K562 (cell line): ENCODE results near the gene SUOX. TPM values are rescaled to one million over a fixed set of nuclear protein-coding genes. Genes with fewer than 3 reads are reported as not detected.

Experiments
- ATAC-seq: fragments of 200-7000 bp; cut with Tn5 transposase; 3 replicates; pipeline ENCODE4 v1.9.1; 2020; ENCODE audit warnings: moderate library complexity
- Bru-seq: library from RNA; stranded (reverse); fragments of 400-500 nt; gene quantifications from one replicate; lab custom pipeline; 2021; lab: Mats Ljungman, UMichigan
- BruChase-seq, 2 experiments: library from RNA; stranded (reverse); fragments of 400-500 nt; gene quantifications; one replicate each; lab custom pipeline; 2021; lab: Mats Ljungman, UMichigan
- BruUV-seq: library from RNA; stranded (reverse); fragments of 400-500 nt; replicated peaks from 2 replicates; lab custom pipeline; 2021; lab: Mats Ljungman, UMichigan
- CTCF ChIA-PET: fragments of 300-600 bp; formaldehyde crosslinking; extraction: SDS; loops from one replicate; lab custom pipeline; 2021; ENCODE audit warnings: low intra/inter-chr PET ratio; lab: Yijun Ruan, JAX
- POLR2A ChIA-PET: fragments of 300-600, 350-650 bp; sonication (Branson Sonifier 250); formaldehyde crosslinking; extraction: SDS; loops from one replicate; lab custom pipeline; 2021; ENCODE audit warnings: antibody characterized with exemption, inconsistent platforms; lab: Yijun Ruan, JAX
- DNase-seq, 4 experiments: peaks; one replicate each; pipeline versions ENCODE4 v3.0.0 to v3.0.0-alpha.2; 2011 to 2018; ENCODE audit warnings: low spot score in 3 of 4, mixed read lengths in 3 of 4; ENCODE audit errors: extremely low read depth in 1 of 4
- FAIRE-seq: peaks from 2 replicates; lab custom pipeline; 2011; peaks lifted over from hg19 to GRCh38; lab: Jason Lieb, UNC
- H2AFZ ChIP-seq: 2 replicates; pipeline ENCODE4 v1.6.0; 2011; ENCODE audit warnings: low read depth, low read length, control low read depth, inconsistent platforms
- H3K27ac ChIP-seq: fragments of 200-600 bp; 3 replicates; pipeline ENCODE4 v1.8.0; 2011; ENCODE audit warnings: low read depth, mild to moderate bottlenecking, control low read depth, inconsistent platforms, low read length, moderate library complexity, mixed read lengths; ENCODE audit errors: extremely low read depth
- H3K27me3 ChIP-seq, 2 experiments: fragments of 300-600 bp in 1 of 2; 2 replicates in 1 of 2; 3 replicates in 1 of 2; pipeline versions ENCODE4 v1.6.0 to v1.8.0; 2011; ENCODE audit warnings: inconsistent platforms in 2 of 2, low read length in 2 of 2, mild to moderate bottlenecking in 1 of 2, mixed read lengths in 1 of 2, moderate library complexity in 1 of 2; ENCODE audit not compliant: control insufficient read depth in 2 of 2, insufficient read depth in 2 of 2
- H3K36me3 ChIP-seq: fragments of 300-600 bp; 3 replicates; pipeline ENCODE4 v1.8.0; 2011; ENCODE audit warnings: mild to moderate bottlenecking, low read length, inconsistent platforms; ENCODE audit not compliant: control insufficient read depth, insufficient read depth
- H3K4me1 ChIP-seq, 2 experiments: fragments of 200-600 bp in 1 of 2; replicated peaks in 1 of 2; 2 replicates in 1 of 2; 3 replicates in 1 of 2; pipeline versions ENCODE4 v1.5.1 to v1.8.0; 2011; ENCODE audit warnings: inconsistent platforms in 2 of 2, low read length in 2 of 2, mild to moderate bottlenecking in 1 of 2, mixed read lengths in 1 of 2, moderate library complexity in 1 of 2; ENCODE audit not compliant: control insufficient read depth in 2 of 2, insufficient read depth in 2 of 2
- H3K4me2 ChIP-seq: 2 replicates; pipeline ENCODE4 v1.6.1; 2011; ENCODE audit warnings: low read length, control low read depth, inconsistent platforms, mixed read lengths; ENCODE audit not compliant: insufficient read depth
- H3K4me3 ChIP-seq: fragments of 200-600 bp; sonication (generic), shearing (Covaris generic); 2 replicates; pipeline ENCODE4 v1.5.1; 2016; ENCODE audit warnings: control low read depth, inconsistent platforms
- H3K79me2 ChIP-seq: fragments of 200-600 bp; 3 replicates; pipeline ENCODE4 v1.8.0; 2011; ENCODE audit warnings: low read length, inconsistent platforms; ENCODE audit not compliant: control insufficient read depth, insufficient read depth
- H3K9ac ChIP-seq, 2 experiments: 2 replicates each; pipeline versions ENCODE4 v1.6.0 to v1.6.1; 2011; ENCODE audit warnings: low read depth in 2 of 2, low read length in 2 of 2, control low read depth in 1 of 2, inconsistent platforms in 1 of 2, mild to moderate bottlenecking in 1 of 2, mixed read lengths in 1 of 2; ENCODE audit not compliant: insufficient read depth in 1 of 2
- H3K9me1 ChIP-seq: one replicate; pipeline ENCODE4 v1.6.0; 2011; ENCODE audit warnings: inconsistent platforms, mild to moderate bottlenecking, low read length, moderate library complexity; ENCODE audit not compliant: control insufficient read depth, insufficient read depth
- H3K9me3 ChIP-seq: replicated peaks from 2 replicates; pipeline ENCODE4 v1.5.1; 2011; ENCODE audit warnings: low read depth, low read length, inconsistent platforms; ENCODE audit not compliant: control insufficient read depth, insufficient read depth
- H4K20me1 ChIP-seq: replicated peaks from 2 replicates; pipeline ENCODE4 v1.6.1; 2011; ENCODE audit warnings: low read length, inconsistent platforms, mixed read lengths; ENCODE audit not compliant: control insufficient read depth, insufficient read depth
- FOXJ3 ChIP-seq: sonication (generic); formaldehyde crosslinking; IDR thresholded peaks from 2 replicates; pipeline ENCODE4 v1.4.0; 2020; ENCODE audit warnings: mild to moderate bottlenecking, missing genetic modification reagents
- GMEB1 ChIP-seq: fragments of 250-450 bp; sonication (Bioruptor Pico); IDR thresholded peaks from 2 replicates; pipeline ENCODE4 v1.4.0; 2020; ENCODE audit warnings: mild to moderate bottlenecking
- HMGXB4 ChIP-seq: sonication (generic); formaldehyde crosslinking; IDR thresholded peaks from 2 replicates; pipeline ENCODE4 v1.8.1; 2023; ENCODE audit warnings: mild to moderate bottlenecking, missing genetic modification reagents
- ILK ChIP-seq: fragments of 450-650 bp; IDR thresholded peaks from 2 replicates; pipeline ENCODE4 v1.6.1; 2016; ENCODE audit warnings: missing genetic modification characterization, low read depth, mild to moderate bottlenecking, missing compliant biosample characterization, moderate library complexity, borderline replicate concordance
- JUND ChIP-seq, 2 experiments: IDR thresholded peaks; 2 replicates in 1 of 2; 3 replicates in 1 of 2; pipeline ENCODE4 v1.6.1; 2011; ENCODE audit warnings: borderline replicate concordance in 2 of 2, low read depth in 2 of 2, low read length in 2 of 2, improper control_type of control experiment in 1 of 2, missing biosample characterization in 1 of 2, missing genetic modification characterization in 1 of 2, missing genetic modification reagents in 1 of 2
- MCM3 ChIP-seq: fragments of 450-650 bp; IDR thresholded peaks from 2 replicates; pipeline ENCODE4 v1.6.1; 2016
- RBM22 ChIP-seq: fragments of 200-400 bp; formaldehyde crosslinking; IDR thresholded peaks from 2 replicates; pipeline ENCODE4 v1.6.1; 2018; ENCODE audit warnings: low read length, low read depth; ENCODE audit not compliant: poor library complexity, severe bottlenecking
- SPI1 ChIP-seq: IDR thresholded peaks from 2 replicates; pipeline ENCODE4 v1.6.1; 2011; ENCODE audit warnings: low read depth, low read length, control low read depth, borderline replicate concordance
- TFAM ChIP-seq: fragments of 250-450 bp; sonication (Bioruptor Pico); conservative IDR thresholded peaks from 2 replicates; pipeline ENCODE4 v1.5.0; 2021; ENCODE audit warnings: mild to moderate bottlenecking, moderate library complexity
- ZNF41 ChIP-seq: fragments of 250-450 bp; sonication (Bioruptor Pico); conservative IDR thresholded peaks from 2 replicates; pipeline ENCODE4 v1.4.0; 2020; ENCODE audit warnings: mild to moderate bottlenecking
- WGBS: fragments of 100-300 bp; shearing (Covaris generic); methylation state at CpG from one replicate; pipeline ENCODE4 v1.1.6; 2016; ENCODE audit warnings: low coverage, mixed read lengths; ENCODE audit not compliant: insufficient coverage; ENCODE audit errors: missing lambda C conversion rate; 5-methylcytosine and 5-hydroxymethylcytosine counted together
- in situ Hi-C: fragments of 300-500 bp; cut with MboI; formaldehyde crosslinking; loops from 4 replicates; pipeline ENCODE4 v1.15.0; 2018; ENCODE audit warnings: inconsistent platforms, mixed read lengths
- intact Hi-C: fragments of 100-400 bp; cut with micrococcal nuclease; formaldehyde crosslinking; loops from 2 replicates; pipeline ENCODE4 v1.14.2; 2022
- long read RNA-seq, 3 experiments: library from polyadenylated mRNA in 2 of 3; library from RNA in 1 of 3; unstranded in 2 of 3; stranded (forward) in 1 of 3; transcript quantifications; one replicate each; pipeline ENCODE4 v2.0.0, GENCODE V29; 2019 to 2022
- polyA minus RNA-seq, 3 experiments: library from RNA; depleted of rRNA, polyadenylated mRNA; stranded (reverse); fragments of >200 nt; gene quantifications; 2 replicates each; pipeline ENCODE4 v1.2.3, GENCODE V29; 2011
- polyA plus RNA-seq, 8 experiments: library from polyadenylated mRNA; depleted of rRNA in 4 of 8; stranded (reverse) in 5 of 8; unstranded in 3 of 8; fragments of >200 nt; fragmentation: Nextera tagmentation in 2 of 8; fragmentation: Illumina TruSeq in 1 of 8; extraction: Ambion mirVana in 2 of 8; extraction: Trizol in 1 of 8; gene quantifications; 2 replicates each; pipeline versions ENCODE4 v1.2.1 to v1.2.3, GENCODE V29; 2011 to 2014; ENCODE audit warnings: inconsistent platforms in 1 of 8, missing spikeins in 1 of 8
- total RNA-seq, 7 experiments: library from RNA; depleted of rRNA in 6 of 7; stranded (reverse); fragments of >200 nt in 6 of 7; fragmentation: Illumina TruSeq in 2 of 7; extraction: Trizol in 2 of 7; gene quantifications; 2 replicates each; pipeline versions ENCODE4 v1.2.1 to v1.2.3, GENCODE V29; 2011 to 2021; ENCODE audit warnings: low replicate concordance in 1 of 7

The SUOX gene
- total RNA-seq (2011; cell fraction: chromatin; rRNA removed; ENCODE audit: low replicate concordance) = 64.5 and 126 TPM in 2 replicates
- 67.9 and 78.4 TPM in 2 replicates for total RNA-seq (2011; cell fraction: nucleolus; rRNA removed)
- 78.7 and 91.5 TPM in 2 replicates for total RNA-seq (2011; cell fraction: nucleoplasm; rRNA removed)
- 21.3 and 30.1 TPM in 2 replicates for total RNA-seq (2014; rRNA removed)
- total RNA-seq (2014; rRNA removed; fragmentation: Illumina TruSeq; extraction: Trizol) = 18.1 and 22.9 TPM in 2 replicates
- 29.9 and 30.0 TPM in 2 replicates for total RNA-seq (2015; rRNA removed; fragmentation: Illumina TruSeq; extraction: Trizol)
- 23.7 and 25.8 TPM in 2 replicates for total RNA-seq (2021)
- polyA plus RNA-seq (2011; rRNA removed) = 31.2 and 31.5 TPM in 2 replicates
- polyA plus RNA-seq (2011; cell fraction: cytosol; rRNA removed) = 33.1 and 43.9 TPM in 2 replicates
- polyA plus RNA-seq (2011; cell fraction: nucleus; rRNA removed) = 62.5 and 76.6 TPM in 2 replicates
- polyA plus RNA-seq (2012) = 26.9 and 29.9 TPM in 2 replicates
- 32.2 and 39.7 TPM in 2 replicates for polyA plus RNA-seq (2014; fragmentation: Illumina TruSeq; extraction: Trizol)
- 10 to 100 TPM in 1 of 2 experiments, 1 to 10 TPM in 1; 9.2 to 21.6 TPM for polyA plus RNA-seq (2014; fragmentation: Nextera tagmentation; extraction: Ambion mirVana)
- polyA plus RNA-seq (2014; rRNA removed) = 25.4 and 27.9 TPM in 2 replicates
- polyA minus RNA-seq (2011; rRNA and poly(A)+ RNA removed) = 30.3 and 35.2 TPM in 2 replicates
- polyA minus RNA-seq (2011; cell fraction: cytosol; rRNA and poly(A)+ RNA removed) = 16.8 and 19.6 TPM in 2 replicates
- 24.4 and 37.4 TPM in 2 replicates for polyA minus RNA-seq (2011; cell fraction: nucleus; rRNA and poly(A)+ RNA removed)
- Bru-seq, nascent RNA = percentile 76 among the genes with signal in this experiment
- percentile 68 among the genes with signal in this experiment for BruChase-seq, experiment 1, labeled RNA remaining after a 2-hour chase
- percentile 72 among the genes with signal in this experiment for BruChase-seq, experiment 2, labeled RNA remaining after a 6-hour chase
- long read RNA-seq, experiment 1, transcript SUOX-201 (5 exons, 2,364 nt) = major isoform, 18 of 59 reads
- long read RNA-seq, experiment 1, transcript SUOX-202 (4 exons, 2,306 nt) = minor isoform, 7 of 59 reads
- long read RNA-seq, experiment 1, partial matches to known transcripts = 13 of 59 reads
- long read RNA-seq, experiment 1, other reads (novel, unspliced or antisense) = 17 of 59 reads
- long read RNA-seq, experiment 2, transcript SUOX-204 (6 exons, 2,394 nt) = major isoform, 6 of 28 reads
- long read RNA-seq, experiment 2, partial matches to known transcripts = 11 of 28 reads
- long read RNA-seq, experiment 2, other reads (novel, unspliced or antisense) = 3 of 28 reads
- long read RNA-seq, experiment 3, partial matches to known transcripts = 2 of 22 reads
- long read RNA-seq, experiment 3, other reads (novel, unspliced or antisense) = 7 of 22 reads

GRCh38 chr12:55996715-55997534, at the start of gene SUOX:
Gene SUOX (plus strand): TSS chr12:55997276. CDS start chr12:56002222, 4,946 bp downstream.
- Histone ChIP-seq H3K9me1 (no peaks in the 10 kb centered on the region), H2AFZ (peak within 1 kb of the TSS; percentile 84), H3K36me3 (peaks cover 33% of the 10 kb centered on the region; the same call in 2 of the 3 replicates), H3K4me1 (peaks cover 3 to 19% of the 10 kb centered on the region in 2 experiments; a peak in 4 of 5 replicates), H3K79me2 (peaks cover 19% of the 10 kb centered on the region), H3K4me2 (peak within 1 kb of the TSS; percentile 100), H3K9ac (peak within 1 kb of the TSS; percentile 83 to 94), H4K20me1 (no peaks in the 10 kb centered on the region), H3K9me3 (no peaks in the 10 kb centered on the region), H3K27ac (peak within 1 kb of the TSS; percentile 77), H3K27me3 (no peaks in the 10 kb centered on the region), H3K4me3 (peak within 1 kb of the TSS; percentile 60)
- in situ Hi-C loops = loop anchor here (5.0 kb wide), 1 partner anchor 35 kb away; no protein-coding TSS in a partner anchor
- ATAC-seq (peak; percentile 100), DNase-seq (peak; percentile 98 to 99 (median 99)), FAIRE-seq (peak; percentile 100)
- ChIA-PET POLR2A (interaction anchor here (0.5 to 5.1 kb wide), 18 partner anchors 10 to 281 kb away, joined by 3 to 31 read pairs (median 4); partner anchors contain the start of genes BLOC1S1, IKZF4, MYL6 and ORMDL2), CTCF (interaction anchor here (1.0 to 3.7 kb wide), 4 partner anchors 32 to 192 kb away, joined by 3 to 35 read pairs (median 12); partner anchors contain the start of genes RPS26 and SMARCC2)
- intact Hi-C loops = loop anchor here (1.0 kb wide), 3 partner anchors 24 to 44 kb away; partner anchors contain the start of genes IKZF4 and RPS26
- TSS peak; percentile 95 for BruUV-seq
- 1% methylated on average over 27 of the region's 27 CpGs for WGBS
- no peak for TF ChIP-seq ZNF41
- TF ChIP-seq GMEB1 = no peak
- TF ChIP-seq SPI1 = no peak
- TF ChIP-seq MCM3 = no peak
- peak; percentile 40; the same call in 1 of the 2 replicates for TF ChIP-seq JUND (IDR thresholded peaks at IDR 0.05; ENCODE audit: borderline replicate concordance, low read depth, low read length)
- TF ChIP-seq JUND (tag; IDR thresholded peaks at IDR 0.05; ENCODE audit: borderline replicate concordance, low read depth, low read length) = no peak; the same call in 2 of the 3 replicates
- 0 out of 2 replicates have a peak, but pooled peaks have one; percentile 15 for TF ChIP-seq HMGXB4 (CRISPR knock-in tag)
- TF ChIP-seq FOXJ3 (CRISPR knock-in tag) = no peak
- TF ChIP-seq RBM22 = no peak
- TF ChIP-seq ILK (tag) = no peak
- no peak for TF ChIP-seq TFAM
